GM10847 (cell line): ENCODE results near the gene BRD3OS.

ENCODE experiments used
- POLR2A ChIP-seq: IDR thresholded peaks from 2 replicates; pipeline ENCODE4 v1.6.1; 2011; ENCODE audit not compliant: insufficient read length; ENCODE audit errors: extremely low read depth

BRD3OS gene, protein sequence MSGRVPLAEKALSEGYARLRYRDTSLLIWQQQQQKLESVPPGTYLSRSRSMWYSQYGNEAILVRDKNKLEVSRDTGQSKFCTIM

GRCh38 chr9:134024828-134025605 is at the start of gene BRD3OS:
Gene BRD3OS, plus strand, starts transcription at chr9:134025481. Its CDS starts 1,267 bp downstream, at chr9:134026748.
- no peak for TF ChIP-seq POLR2A

- TF ChIP-seq POLR2A: no peak
These were observed 49.8 kb upstream of the BRD3OS start for GRCh38 chr9:133975511-133975910.

- TF ChIP-seq POLR2A: no peak
These were observed 49.0 kb upstream of the BRD3OS start for GRCh38 chr9:133976191-133976861.

- TF ChIP-seq POLR2A: no peak
These were observed 48.4 kb upstream of the BRD3OS start for GRCh38 chr9:133976887-133977286.

DNA sequence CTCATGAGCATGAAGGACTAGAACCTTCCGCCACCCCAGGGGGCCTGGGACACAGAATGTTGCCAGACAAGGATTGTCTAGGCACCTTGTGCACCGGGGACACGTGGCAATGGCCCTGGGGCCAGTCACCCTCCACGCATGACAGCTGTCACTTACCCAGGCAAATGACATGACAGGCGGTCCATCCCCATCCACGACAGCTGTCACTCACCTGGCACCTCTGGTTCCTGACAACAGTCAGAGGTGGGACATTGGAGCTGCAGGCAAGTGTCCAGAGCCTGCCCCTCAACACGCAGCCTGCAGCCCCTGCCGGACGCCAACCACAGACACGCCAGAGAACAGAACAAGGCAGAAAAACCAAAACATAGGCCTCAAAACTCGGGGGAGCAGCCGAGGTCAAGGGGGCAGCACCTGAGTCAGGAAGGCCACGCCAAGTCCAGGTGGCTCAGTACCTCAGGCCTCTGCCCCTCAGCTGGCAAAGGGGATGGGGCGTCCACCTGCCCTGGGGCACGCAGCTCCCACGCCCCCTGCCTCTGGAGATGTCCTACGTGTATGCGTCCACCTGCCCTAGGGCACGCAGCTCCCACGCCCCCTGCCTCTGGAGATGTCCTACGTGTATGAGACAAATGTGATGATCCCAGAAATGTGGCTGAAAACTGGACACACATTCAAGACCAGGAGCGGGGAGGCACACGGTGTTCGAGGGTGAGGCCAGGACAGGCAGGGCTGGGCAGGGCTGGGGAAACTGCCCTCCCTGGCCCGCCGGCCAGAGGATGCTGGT is 47.7 kb upstream of the BRD3OS start:
- TF ChIP-seq POLR2A: no peak

GRCh38 chr9:133978226-133978898 is 46.9 kb upstream of the BRD3OS start:
- no peak for TF ChIP-seq POLR2A

GRCh38 chr9:133978899-133979272 is 46.4 kb upstream of the BRD3OS start:
- TF ChIP-seq POLR2A: no peak

- TF ChIP-seq POLR2A: no peak
These were observed 45.9 kb upstream of the BRD3OS start for GRCh38 chr9:133979273-133979920.

- no peak for TF ChIP-seq POLR2A
These were observed 45.1 kb upstream of the BRD3OS start for GRCh38 chr9:133979921-133980863.

GRCh38 chr9:133980864-133981588 is 44.3 kb upstream of the BRD3OS start:
- no peak for TF ChIP-seq POLR2A

DNA sequence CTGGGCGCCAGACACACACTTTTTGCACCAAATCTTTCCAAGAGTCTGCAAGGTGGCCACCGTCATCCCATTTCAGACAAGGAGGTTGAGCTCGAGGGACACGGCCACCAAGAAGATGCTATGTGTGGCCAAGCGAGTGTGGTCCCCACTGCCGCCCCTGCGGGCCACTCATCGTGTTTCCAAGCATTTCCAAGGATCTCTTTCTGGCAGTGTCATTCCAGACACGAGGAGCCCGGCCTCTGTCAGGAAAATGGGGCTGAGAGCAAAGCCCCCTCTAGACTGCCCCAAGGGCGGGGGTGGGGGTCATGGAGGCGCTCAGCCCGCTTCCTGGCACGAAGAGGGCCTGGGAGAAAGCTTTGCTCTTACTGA is 43.7 kb upstream of the BRD3OS start:
- TF ChIP-seq POLR2A: no peak

DNA sequence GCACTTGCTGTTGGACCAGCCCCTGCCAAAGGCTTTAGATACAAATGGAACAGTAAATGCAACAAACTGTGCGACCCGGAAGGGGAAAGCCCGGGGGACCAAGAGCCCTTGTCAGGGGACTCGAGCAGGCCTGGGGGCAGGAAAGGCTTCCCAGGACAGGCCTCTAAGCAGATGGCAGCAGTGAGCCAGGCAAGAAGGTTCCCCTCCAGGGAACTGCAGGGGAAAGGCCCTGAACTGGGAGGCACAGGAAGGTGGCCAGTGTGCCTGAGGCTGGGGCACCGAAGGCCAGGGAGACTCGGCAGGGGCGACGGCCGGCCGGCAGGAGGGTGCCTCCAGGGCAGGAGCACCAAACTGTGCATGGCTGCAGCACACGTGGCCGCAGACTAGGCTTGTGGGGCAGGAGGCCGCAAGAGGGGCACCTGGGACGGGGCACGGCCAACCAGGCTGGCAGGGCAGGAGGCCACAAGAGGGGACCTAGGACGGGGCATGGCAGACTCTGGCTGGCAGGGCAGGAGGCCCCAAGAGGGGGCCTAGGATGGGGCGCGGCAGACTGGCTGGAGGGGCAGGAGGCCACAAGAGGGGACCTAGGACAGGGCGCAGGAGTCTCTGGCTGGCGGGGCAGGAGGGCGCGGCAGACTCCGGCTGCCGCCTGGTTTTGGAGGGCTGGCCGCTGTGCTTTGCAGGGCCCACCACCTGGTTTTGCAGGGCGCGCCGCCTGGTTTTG is 43.2 kb upstream of the BRD3OS start:
- TF ChIP-seq POLR2A: no peak

DNA sequence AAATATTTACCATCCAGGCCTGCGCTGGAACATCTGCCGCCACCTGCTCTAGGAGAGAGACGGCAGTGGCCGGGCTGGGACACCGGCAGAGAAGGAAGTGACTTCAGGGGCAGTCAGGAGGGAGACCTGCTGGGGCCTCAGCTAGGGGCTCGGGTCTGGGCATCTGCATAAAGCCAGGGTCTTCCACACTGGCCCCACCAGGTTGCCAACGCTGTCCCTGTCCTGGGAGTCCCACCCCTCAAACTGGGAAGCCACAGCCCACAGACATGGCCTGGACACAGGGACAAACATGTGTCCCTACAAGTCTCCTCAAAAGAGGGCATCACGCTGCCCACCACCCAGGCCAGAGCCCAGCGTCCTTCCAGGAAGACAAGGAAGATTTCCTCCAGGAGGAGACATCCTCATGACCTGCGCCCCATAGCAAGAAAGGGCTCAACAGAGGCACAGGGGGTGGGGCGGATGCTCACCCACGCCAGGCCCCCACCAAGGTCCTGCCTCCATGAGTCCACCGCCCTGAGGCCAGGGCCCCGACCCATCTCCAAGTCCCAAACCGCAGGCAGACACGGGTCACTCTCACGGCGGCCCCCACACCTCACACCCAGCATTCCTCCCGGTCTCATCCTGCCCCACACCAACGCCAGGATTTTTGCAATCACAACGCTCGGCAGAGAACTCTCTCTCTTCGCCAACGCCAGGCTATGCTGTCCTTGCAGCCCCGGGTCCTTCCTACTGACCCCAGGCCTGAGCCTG is 42.1 kb upstream of the BRD3OS start:
- no peak for TF ChIP-seq POLR2A
